H9 (cell line): Measurements from ENCODE around the gene DGKD. TPM values are rescaled to one million over a fixed set of nuclear protein-coding genes. Genes with fewer than 3 reads are reported as not detected.
A peak's percentile ranks its signal among the peaks of the same experiment; 100 is the strongest.

Experiments
- DNase-seq: peaks from one replicate; pipeline ENCODE4 v3.0.0-alpha.2; 2017
- H2AFZ ChIP-seq: one replicate; pipeline ENCODE4 v1.6.1; 2013; ENCODE audit warnings: mild to moderate bottlenecking, low read length, control low read depth, moderate library complexity
- H2AK5ac ChIP-seq: 2 replicates; pipeline ENCODE4 v1.6.1; 2013; ENCODE audit warnings: low read length, control low read depth, mixed read lengths; ENCODE audit not compliant: insufficient read length
- H2BK120ac ChIP-seq: one replicate; pipeline ENCODE4 v1.6.1; 2013; ENCODE audit warnings: low read depth, mild to moderate bottlenecking, low read length, control low read depth, inconsistent platforms; ENCODE audit not compliant: poor library complexity, severe bottlenecking
- H2BK12ac ChIP-seq: 2 replicates; pipeline ENCODE4 v1.6.1; 2013; ENCODE audit warnings: low read length, control low read depth, mixed read lengths, low read depth; ENCODE audit not compliant: insufficient read length
- H2BK15ac ChIP-seq: 2 replicates; pipeline ENCODE4 v1.6.1; 2013; ENCODE audit warnings: low read depth, low read length, control low read depth
- H2BK20ac ChIP-seq: one replicate; pipeline ENCODE4 v1.6.1; 2013; ENCODE audit warnings: low read depth, mild to moderate bottlenecking, low read length, control low read depth, inconsistent platforms; ENCODE audit not compliant: poor library complexity, severe bottlenecking
- H2BK5ac ChIP-seq: 2 replicates; pipeline ENCODE4 v1.6.1; 2013; ENCODE audit warnings: low read length, control low read depth, mixed read lengths; ENCODE audit not compliant: insufficient read length
- H3K14ac ChIP-seq: 2 replicates; pipeline ENCODE4 v1.6.1; 2013; ENCODE audit warnings: low read length, control low read depth; ENCODE audit not compliant: insufficient read depth
- H3K18ac ChIP-seq: 2 replicates; pipeline ENCODE4 v1.6.1; 2013; ENCODE audit warnings: low read depth, mild to moderate bottlenecking, mixed read lengths, low read length, control low read depth; ENCODE audit not compliant: insufficient read length
- H3K23ac ChIP-seq: 2 replicates; pipeline ENCODE4 v1.6.1; 2013; ENCODE audit warnings: low read length, control low read depth, mixed read lengths, low read depth; ENCODE audit not compliant: insufficient read length
- H3K23me2 ChIP-seq: 2 replicates; pipeline ENCODE4 v1.6.1; 2013; ENCODE audit warnings: low read depth, mild to moderate bottlenecking, mixed read lengths, low read length, control low read depth; ENCODE audit not compliant: insufficient read length, poor library complexity, severe bottlenecking
- H3K27ac ChIP-seq: 2 replicates; pipeline ENCODE4 v1.5.1; 2013; ENCODE audit warnings: low read length, control low read depth, mixed read lengths, low read depth; ENCODE audit not compliant: insufficient read length
- H3K27me3 ChIP-seq: 2 replicates; pipeline ENCODE4 v1.6.1; 2013; ENCODE audit warnings: low read length, control low read depth, inconsistent platforms; ENCODE audit not compliant: insufficient read depth
- H3K4ac ChIP-seq: 2 replicates; pipeline ENCODE4 v1.6.1; 2013; ENCODE audit warnings: low read depth, mild to moderate bottlenecking, control low read depth, inconsistent platforms, low read length, moderate library complexity
- H3K4me1 ChIP-seq: 2 replicates; pipeline ENCODE4 v1.6.1; 2013; ENCODE audit warnings: low read length, control low read depth, inconsistent platforms; ENCODE audit not compliant: insufficient read depth
- H3K4me2 ChIP-seq: 2 replicates; pipeline ENCODE4 v1.6.1; 2013; ENCODE audit warnings: low read length, control low read depth, mixed read lengths; ENCODE audit not compliant: insufficient read length, insufficient read depth
- H3K56ac ChIP-seq: 2 replicates; pipeline ENCODE4 v1.6.1; 2013; ENCODE audit warnings: low read depth, mild to moderate bottlenecking, mixed read lengths, low read length, control low read depth; ENCODE audit not compliant: insufficient read length
- H3K79me1 ChIP-seq: 2 replicates; pipeline ENCODE4 v1.6.1; 2013; ENCODE audit warnings: low read depth, mild to moderate bottlenecking, moderate library complexity, low read length, control low read depth, inconsistent platforms; ENCODE audit not compliant: insufficient read depth, poor library complexity, severe bottlenecking
- H3K79me2 ChIP-seq: 2 replicates; pipeline ENCODE4 v1.6.1; 2013; ENCODE audit warnings: low read length, control low read depth, inconsistent platforms; ENCODE audit not compliant: insufficient read depth
- H3K9ac ChIP-seq: 2 replicates; pipeline ENCODE4 v1.6.1; 2013; ENCODE audit warnings: low read length, control low read depth, mixed read lengths; ENCODE audit not compliant: insufficient read length; ENCODE audit errors: extremely low read depth
- H3K9me3 ChIP-seq: one replicate; pipeline ENCODE4 v1.6.1; 2013; ENCODE audit warnings: low read depth, low read length, inconsistent platforms; ENCODE audit not compliant: control insufficient read depth
- H3T11ph ChIP-seq: one replicate; pipeline ENCODE4 v1.6.1; 2013; ENCODE audit warnings: mild to moderate bottlenecking, low read length, control low read depth, inconsistent platforms
- H4K20me1 ChIP-seq: one replicate; pipeline ENCODE4 v1.6.1; 2013; ENCODE audit not compliant: control insufficient read depth, insufficient read length, insufficient read depth
- H4K5ac ChIP-seq: 2 replicates; pipeline ENCODE4 v1.6.1; 2013; ENCODE audit warnings: low read depth, mild to moderate bottlenecking, mixed read lengths, low read length, control low read depth; ENCODE audit not compliant: insufficient read length
- H4K8ac ChIP-seq: replicated peaks from 2 replicates; pipeline ENCODE4 v1.6.1; 2013; ENCODE audit warnings: low read length, control low read depth, mixed read lengths, low read depth; ENCODE audit not compliant: insufficient read length
- H4K91ac ChIP-seq: 2 replicates; pipeline ENCODE4 v1.6.1; 2013; ENCODE audit warnings: low read depth, mild to moderate bottlenecking, moderate library complexity, mixed read lengths, low read length, control low read depth; ENCODE audit not compliant: insufficient read length
- H3K27ac Mint-ChIP-seq, 3 experiments: 2 replicates in 2 of 3; 3 replicates in 1 of 3; pipeline ENCODE4 v1.8.0; 2020 to 2021; ENCODE audit warnings: mixed read lengths in 3 of 3, mild to moderate bottlenecking in 1 of 3, moderate library complexity in 1 of 3
- H3K27me3 Mint-ChIP-seq: 2 replicates; pipeline ENCODE4 v1.8.0; 2021; ENCODE audit warnings: low read depth, mild to moderate bottlenecking, moderate library complexity, mixed read lengths
- H3K36me3 Mint-ChIP-seq, 3 experiments: 2 replicates in 2 of 3; 3 replicates in 1 of 3; pipeline ENCODE4 v1.8.0; 2020 to 2021; ENCODE audit warnings: low read depth in 3 of 3, mixed read lengths in 3 of 3; ENCODE audit not compliant: insufficient read depth in 1 of 3
- H3K4me1 Mint-ChIP-seq, 2 experiments: 2 replicates each; pipeline ENCODE4 v1.8.0; 2020; ENCODE audit warnings: mixed read lengths in 2 of 2
- H3K4me3 Mint-ChIP-seq, 2 experiments: 2 replicates in 1 of 2; 3 replicates in 1 of 2; pipeline ENCODE4 v1.8.0; 2020 to 2021; ENCODE audit warnings: mild to moderate bottlenecking in 2 of 2, mixed read lengths in 2 of 2, moderate library complexity in 1 of 2
- H3K9me3 Mint-ChIP-seq, 2 experiments: 2 replicates in 1 of 2; 3 replicates in 1 of 2; pipeline ENCODE4 v1.8.0; 2020; ENCODE audit warnings: mild to moderate bottlenecking in 2 of 2, mixed read lengths in 2 of 2, moderate library complexity in 1 of 2
- CTCF ChIP-seq: fragments of 200-600 bp; sonication (generic); conservative IDR thresholded peaks from 3 replicates; pipeline ENCODE4 v1.8.0; 2021; ENCODE audit warnings: antibody characterized with exemption, mild to moderate bottlenecking
- WGBS: extraction: QIAGEN DNeasy Blood & Tissue Kit; methylation state at CpG from one replicate; pipeline ENCODE4 v1.1.7; 2013; ENCODE audit warnings: missing lambda C conversion rate, low lambda C conversion rate, mixed read lengths; ENCODE audit not compliant: insufficient read length; ENCODE audit errors: extremely low coverage; 5-methylcytosine and 5-hydroxymethylcytosine counted together
- total RNA-seq: library from RNA; stranded (reverse); gene quantifications from 2 replicates; pipeline ENCODE4 v1.2.1, GENCODE V29; 2021

DGKD gene
- total RNA-seq, 1 experiment from 2014 or later = 20.7 TPM

GRCh38 chr2:233384811-233385488 is 30.7 kb downstream of the DGKD start:
- no peak overlapping the region for H4K5ac ChIP-seq
- no peak overlapping the region for H3K4ac ChIP-seq
- no peak overlapping the region for H2AFZ ChIP-seq
- H4K20me1 ChIP-seq = no peaks in the 10 kb centered on the region
- H3K9me3 ChIP-seq = no peaks in the 10 kb centered on the region
- Mint-ChIP-seq H3K36me3 (0 out of 7 replicates have a peak, but pooled peaks cover 0 to 2% (median 1%) of the 10 kb centered on the region in 3 experiments), H3K9me3 (no peaks in the 10 kb centered on the region), H3K4me1 (peaks cover 11 to 23% of the 10 kb centered on the region in 2 experiments), H3K27ac (peak overlapping the region in 2 of 3 experiments; percentile 54 to 57; a peak in 4 of 7 replicates), H3K27me3 (no peaks in the 10 kb centered on the region), H3K4me3 (no peak overlapping the region)
- H3K23me2 ChIP-seq = no peaks in the 10 kb centered on the region
- H4K91ac ChIP-seq = no peak overlapping the region
- H3K4me2 ChIP-seq = no peak overlapping the region
- DNase-seq = no peak
- no peak overlapping the region for H4K8ac ChIP-seq
- no peak overlapping the region for H2BK5ac ChIP-seq
- no peak overlapping the region for H3K27ac ChIP-seq
- no peak overlapping the region for H3K18ac ChIP-seq
- H2BK20ac ChIP-seq = no peak overlapping the region
- no peak overlapping the region for H2BK12ac ChIP-seq
- no peak overlapping the region for H3K23ac ChIP-seq
- no peak overlapping the region for H2BK120ac ChIP-seq
- H3K14ac ChIP-seq = peak overlapping the region; percentile 14; the same call in 1 of the 2 replicates
- H3K9ac ChIP-seq = no peak overlapping the region
- H3K79me2 ChIP-seq = peaks cover 3% of the 10 kb centered on the region; the same call in 1 of the 2 replicates
- WGBS = no CpG with 5 or more reads among the region's 12 CpGs
- H3T11ph ChIP-seq = no peak overlapping the region
- no peaks in the 10 kb centered on the region for H3K27me3 ChIP-seq
- H3K4me1 ChIP-seq = no peaks in the 10 kb centered on the region
- H2AK5ac ChIP-seq = no peak overlapping the region
- H3K56ac ChIP-seq = no peak overlapping the region
- no peaks in the 10 kb centered on the region for H3K79me1 ChIP-seq
- TF ChIP-seq CTCF = no peak
- no peak overlapping the region for H2BK15ac ChIP-seq
